Stimulated activated naive CD4-positive, alpha-beta T cell treated with Interleukin-2 at 50 U/mL for 16 hours (primary cell): Measurements from ENCODE around the gene NUP210.

Source experiments
- DNase-seq: peaks from one replicate; lab custom pipeline; 2025; lab: John Stamatoyannopoulos, UW

Gene NUP210

GRCh38 chr3:13375464-13375863 lies 44.7 kb downstream of the NUP210 start:
- DNase-seq, result no peak

- DNase-seq, result no peak
These were observed 46.0 kb downstream of the NUP210 start for GRCh38 chr3:13373975-13374586.

DNA sequence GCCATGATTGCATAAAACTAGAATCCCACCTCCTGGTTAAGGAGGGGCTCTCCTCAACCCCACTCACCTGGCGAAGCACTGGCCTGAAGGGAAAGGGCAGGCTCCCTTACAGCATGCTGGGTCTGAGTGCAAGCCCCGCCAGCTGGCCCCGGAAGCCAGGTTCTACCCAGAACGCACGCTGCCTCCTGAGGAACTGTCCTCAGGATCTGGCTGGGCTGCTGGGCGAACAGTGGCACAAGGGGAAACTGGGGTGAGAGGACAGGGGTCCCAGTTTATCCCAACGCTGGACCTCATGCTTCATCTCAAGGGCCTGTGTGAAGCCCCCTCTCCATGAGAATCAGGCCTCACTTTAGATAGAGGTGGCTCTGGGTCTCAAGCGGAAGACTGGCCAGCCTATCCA lies 47.5 kb downstream of the NUP210 start:
- DNase-seq, result no peak

DNA sequence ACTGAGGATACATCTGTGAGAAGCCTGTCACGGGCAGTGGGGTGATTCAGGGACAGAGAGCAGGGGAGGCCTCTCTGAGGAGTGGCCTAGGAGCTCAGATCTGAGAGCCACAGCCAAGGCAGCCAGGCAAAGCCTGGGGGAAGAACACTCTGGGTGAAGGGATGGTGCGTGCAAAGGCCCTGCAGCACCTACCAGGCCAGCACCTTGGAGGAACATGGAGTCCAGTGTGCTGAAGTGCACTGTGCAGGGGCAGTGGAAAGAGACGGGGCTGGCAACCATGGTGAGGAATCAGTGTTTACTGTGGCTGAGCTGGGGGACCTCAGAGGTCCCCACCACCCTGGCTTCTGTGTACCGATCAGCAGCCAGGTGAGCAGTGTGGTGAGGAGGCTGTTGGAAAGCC lies 48.0 kb downstream of the NUP210 start:
- no peak for DNase-seq

DNA sequence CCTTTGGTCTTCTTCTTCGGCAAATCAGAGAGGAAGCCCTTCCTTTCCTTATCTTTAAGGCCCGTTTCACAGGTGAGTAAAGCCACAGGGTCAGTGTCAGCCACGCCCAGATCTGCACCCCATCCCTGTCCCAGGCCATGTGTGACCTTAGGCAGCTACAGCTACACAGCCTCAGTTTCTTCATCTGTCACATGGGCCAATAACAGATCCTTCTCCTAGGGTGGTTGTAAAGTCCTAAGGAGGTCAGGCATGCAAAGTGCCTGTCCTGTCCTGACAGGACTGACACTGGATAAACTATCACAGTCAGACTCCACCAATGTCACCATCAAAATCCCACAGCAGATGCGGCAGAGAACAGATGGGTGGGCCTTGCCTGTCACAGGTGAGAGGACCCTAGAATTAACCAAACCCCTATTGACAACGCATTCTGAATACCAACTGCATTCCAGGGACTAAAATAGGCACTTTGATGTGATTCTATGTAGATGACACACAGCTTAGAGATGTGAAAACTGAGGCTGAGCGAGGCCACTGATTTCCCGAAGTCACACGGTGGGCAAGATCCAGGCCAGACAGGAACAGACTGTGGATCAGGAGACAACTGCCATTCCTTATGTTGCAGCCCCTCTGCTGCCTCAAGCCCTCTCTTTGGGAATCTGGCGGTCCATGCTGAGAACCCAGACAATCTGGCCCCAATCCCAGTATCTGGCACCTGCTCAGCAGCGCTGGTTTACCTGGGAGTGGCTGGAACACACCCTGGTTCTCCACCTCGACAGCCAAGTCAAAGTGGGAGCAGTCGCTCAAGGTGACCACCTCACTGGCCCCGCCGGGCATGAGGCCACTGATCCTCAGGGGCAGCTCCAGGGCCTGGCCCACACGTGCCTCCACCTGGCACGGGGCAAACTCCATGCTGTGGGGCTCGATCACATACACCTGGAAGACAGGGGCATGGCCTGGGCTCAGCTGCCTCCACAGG lies 48.7 kb downstream of the NUP210 start:
- DNase-seq, result no peak

DNA sequence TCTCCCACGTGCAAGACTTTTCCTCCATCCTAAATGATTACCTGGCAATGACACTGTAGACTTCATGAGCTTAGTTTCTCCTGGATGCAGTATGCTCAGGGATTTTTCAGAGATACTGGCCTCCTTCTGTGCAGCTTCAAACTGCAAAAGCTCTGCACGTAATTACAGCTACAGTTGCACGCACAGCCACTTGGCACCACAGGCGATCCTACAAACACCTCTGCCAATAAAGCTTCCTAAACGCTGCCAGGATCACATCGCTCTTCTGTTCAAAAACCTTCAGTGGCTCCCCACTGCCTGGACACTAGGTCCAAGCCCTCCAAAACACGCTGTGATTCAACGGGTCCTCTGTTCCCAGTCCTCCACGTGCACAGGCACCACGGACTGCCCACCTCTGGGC lies 49.5 kb downstream of the NUP210 start:
- DNase-seq, result no peak

GRCh38 chr3:13370055-13370454 lies 50.1 kb downstream of the NUP210 start:
- DNase-seq, result no peak

- no peak for DNase-seq
These were observed 51.3 kb downstream of the NUP210 start for GRCh38 chr3:13368834-13369233.

- no peak for DNase-seq
These were observed 52.4 kb downstream of the NUP210 start for GRCh38 chr3:13367728-13368127.

DNA sequence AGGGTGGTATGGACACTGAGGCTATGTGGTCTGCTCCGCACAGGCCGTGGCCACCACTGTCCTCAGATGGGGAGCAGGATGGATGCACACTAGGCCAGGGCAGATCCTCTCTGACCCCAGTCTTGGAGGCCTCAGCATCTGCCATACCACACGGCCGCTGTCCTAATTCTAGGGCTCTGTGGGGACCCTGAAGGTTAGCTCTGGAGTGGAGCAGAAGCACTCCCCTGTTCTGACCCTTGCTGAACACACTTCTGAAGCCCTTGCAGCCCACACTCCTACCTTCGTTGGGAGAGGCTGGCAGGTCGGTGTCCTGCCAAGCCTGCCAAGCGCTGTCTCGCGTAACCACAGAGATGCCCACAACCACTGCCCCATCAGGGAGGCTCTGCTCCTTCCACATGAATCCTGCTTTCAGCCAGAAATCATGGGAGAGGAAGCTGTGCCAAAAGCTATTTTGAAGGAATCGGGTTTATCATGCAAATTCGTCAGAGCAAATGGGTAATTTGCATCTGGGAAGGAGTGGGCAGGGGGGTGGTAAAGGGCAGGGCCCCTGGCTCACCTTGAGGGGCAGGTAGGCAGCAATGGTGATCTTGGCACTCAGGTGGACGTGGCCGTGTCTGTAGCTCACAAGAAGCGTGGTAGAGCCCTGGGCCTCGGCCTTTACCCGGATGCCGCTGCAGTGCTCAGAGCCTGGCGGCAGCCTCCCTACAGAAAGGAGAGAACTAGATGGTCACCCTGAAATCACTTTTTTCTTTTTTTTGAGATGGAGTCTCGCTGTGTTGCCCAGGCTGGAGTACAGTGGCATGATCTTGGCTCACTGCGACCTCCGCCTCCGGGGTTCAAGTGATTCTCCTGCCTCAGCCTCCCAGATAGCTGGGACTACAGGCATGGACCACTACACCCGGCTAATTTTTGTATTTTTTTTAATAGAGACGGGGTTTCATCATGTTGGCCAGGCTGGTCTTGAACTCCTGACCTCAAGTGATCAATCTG lies 54.4 kb downstream of the NUP210 start:
- no peak for DNase-seq

GRCh38 chr3:13364602-13365271 lies 55.4 kb downstream of the NUP210 start:
- DNase-seq, result no peak

DNA sequence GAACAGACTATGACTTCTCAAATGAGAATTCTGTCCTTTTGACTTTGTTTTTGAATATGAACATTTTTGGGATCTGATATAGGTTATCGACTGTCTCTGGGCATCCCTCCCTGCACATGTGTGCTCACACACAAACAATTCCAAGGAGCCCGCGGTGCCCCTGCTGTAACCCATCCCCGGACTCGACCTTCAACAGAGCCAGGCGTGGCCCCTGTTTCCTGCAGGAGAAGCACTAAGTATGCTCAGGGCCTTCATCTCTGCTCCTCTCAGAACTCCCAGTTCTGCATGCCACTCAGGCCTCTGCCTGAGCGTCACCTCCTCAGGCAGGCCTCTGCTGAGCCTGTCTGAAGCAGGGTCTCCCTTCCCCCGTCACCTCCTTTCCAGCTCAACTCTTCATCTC lies 57.6 kb downstream of the NUP210 start:
- DNase-seq, result no peak

GRCh38 chr3:13359916-13360315 lies 60.2 kb downstream of the NUP210 start:
- no peak for DNase-seq

- DNase-seq, result no peak
These were observed 61.5 kb downstream of the NUP210 start for GRCh38 chr3:13358643-13359042.

DNA sequence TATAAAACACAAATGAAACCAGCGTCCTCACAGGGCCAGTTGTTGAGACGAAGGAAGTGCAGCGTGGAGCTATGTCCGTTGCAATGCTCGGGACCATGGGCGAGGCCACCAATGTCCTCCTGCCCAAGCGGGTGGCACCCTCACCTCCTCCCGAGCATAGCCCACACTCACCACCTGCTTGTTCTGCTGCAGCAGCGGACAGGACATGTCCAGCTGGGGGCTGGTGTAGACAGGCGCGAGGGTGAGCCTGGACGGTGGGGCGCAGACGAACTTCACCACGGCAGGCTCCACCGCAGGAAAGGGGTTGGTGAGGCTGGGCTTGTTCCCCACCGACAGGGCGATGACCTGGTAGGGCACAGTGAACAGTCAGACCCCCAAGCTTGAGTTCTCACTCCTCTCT lies 62.1 kb downstream of the NUP210 start:
- no peak for DNase-seq

DNA sequence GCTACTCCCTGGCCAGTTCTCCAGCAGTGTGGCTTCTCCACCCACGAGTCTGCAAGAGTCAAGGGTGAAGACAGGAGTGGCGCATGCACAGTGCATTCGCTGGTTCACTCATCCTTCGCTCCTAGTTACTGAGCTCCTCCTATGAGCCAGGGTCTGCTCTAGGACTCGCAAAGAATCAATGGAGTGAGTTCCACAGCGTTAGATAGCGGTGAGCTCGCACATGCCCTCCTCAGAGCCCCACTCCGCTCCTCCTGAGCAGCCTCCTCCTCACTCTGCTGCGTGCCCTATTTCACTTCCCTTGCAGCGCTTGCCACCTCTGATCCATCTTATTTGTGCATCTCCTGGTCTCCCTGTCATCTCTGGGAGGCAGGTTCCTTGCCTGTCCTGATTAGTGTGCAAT lies 63.0 kb downstream of the NUP210 start:
- DNase-seq, result no peak

GRCh38 chr3:13353936-13354542 lies 66.1 kb downstream of the NUP210 start:
- no peak for DNase-seq

DNA sequence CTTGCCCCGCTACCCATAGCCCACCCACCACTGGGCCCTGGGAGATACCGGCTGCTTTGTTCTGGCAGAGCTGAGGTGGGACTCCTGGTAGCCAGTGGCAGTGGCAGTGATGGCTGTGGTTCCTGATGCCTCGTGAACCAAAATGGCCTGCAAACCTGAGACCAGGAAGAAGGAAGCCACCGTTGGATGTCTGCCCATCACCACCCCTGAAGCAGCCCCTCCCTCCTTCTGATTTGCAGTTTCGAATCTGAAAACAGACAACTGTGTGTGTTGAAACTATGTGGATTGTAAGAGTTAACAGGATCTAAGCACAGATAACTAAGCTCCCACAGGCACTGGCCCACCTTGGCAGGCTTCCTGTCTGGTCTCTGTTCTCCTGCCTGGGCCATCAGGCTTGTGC lies 66.6 kb downstream of the NUP210 start:
- no peak for DNase-seq

DNA sequence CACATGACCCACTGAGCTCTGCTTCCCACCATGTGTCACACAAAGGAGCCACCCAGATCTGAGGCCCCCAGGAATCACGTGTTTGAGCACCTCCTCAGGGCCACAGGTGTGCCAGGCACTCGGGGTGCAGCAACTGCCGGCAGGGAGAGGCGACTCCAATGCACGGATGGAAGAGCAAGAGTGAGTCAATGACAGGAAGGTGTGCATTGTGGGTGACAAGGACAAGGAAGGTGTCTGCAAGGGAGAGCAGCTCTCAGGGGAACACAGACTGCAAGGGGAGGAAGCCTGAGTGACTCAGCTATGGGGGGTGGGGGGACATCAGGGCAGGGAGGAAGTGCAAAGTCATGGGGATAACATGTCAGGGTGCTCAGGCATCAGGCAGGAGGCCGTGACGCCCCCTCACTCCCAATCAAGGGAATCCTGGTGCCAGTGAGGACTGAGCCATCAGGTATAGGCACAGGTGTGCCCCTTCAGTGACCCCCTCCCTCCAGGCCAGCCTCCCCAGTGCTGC lies 67.4 kb downstream of the NUP210 start:
- no peak for DNase-seq

DNA sequence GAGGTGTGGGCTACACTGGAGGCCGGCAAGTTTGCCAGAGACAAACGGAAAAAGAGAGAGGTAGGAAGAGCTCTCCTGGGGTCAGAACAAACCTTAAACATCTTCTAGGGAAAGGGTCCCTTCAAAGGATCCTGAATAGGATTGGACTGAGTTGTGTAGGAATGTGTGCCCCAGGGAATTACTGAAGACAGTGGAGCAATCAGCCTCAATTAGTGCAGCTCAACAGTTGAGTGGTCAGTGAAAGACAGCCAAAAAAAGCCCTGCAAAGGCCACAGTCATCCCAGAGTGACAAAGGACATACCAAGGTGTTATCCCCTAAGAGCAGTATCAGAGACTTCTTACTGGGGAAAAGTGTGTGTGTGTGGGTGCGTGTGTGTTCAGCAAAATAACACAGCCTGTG lies 70.3 kb downstream of the NUP210 start:
- DNase-seq, result no peak
